Fibroblast of pulmonary artery (primary cell): ENCODE results near the gene IL36G.

Experiments
- DNase-seq: peaks from one replicate; pipeline ENCODE4 v3.0.0-alpha.2; 2010; ENCODE audit warnings: low read depth
- H3K4me3 ChIP-seq: replicated peaks from 2 replicates; pipeline ENCODE4 v1.5.1; 2011; ENCODE audit warnings: low read depth, mild to moderate bottlenecking, control low read depth, low read length, moderate library complexity
- CTCF ChIP-seq: IDR thresholded peaks from 2 replicates; pipeline ENCODE4 v1.5.1; 2011; ENCODE audit warnings: mild to moderate bottlenecking, control low read depth, low read length, inconsistent platforms; ENCODE audit errors: missing control alignments

The IL36G gene

GRCh38 chr2:113005030-113005509 is 27.3 kb downstream of the IL36G start, which contains the start of gene IL36A:
Gene IL36A (plus strand): TSS chr2:113005459. CDS start chr2:113005872, 413 bp downstream.
- no peak within 1 kb of the TSS for H3K4me3 ChIP-seq
- DNase-seq, result no peak
- TF ChIP-seq CTCF, result no peak

GRCh38 chr2:113007250-113007649 is 29.4 kb downstream of the IL36G start:
- TF ChIP-seq CTCF, result no peak
- no peak for DNase-seq
- no peak overlapping the region for H3K4me3 ChIP-seq

GRCh38 chr2:113009622-113010021 is 31.8 kb downstream of the IL36G start:
- DNase-seq, result no peak
- no peak overlapping the region for H3K4me3 ChIP-seq
- no peak for TF ChIP-seq CTCF

- no peak for DNase-seq
Measured at GRCh38 chr2:113010088-113010487, 32.3 kb downstream of the IL36G start.

GRCh38 chr2:113011108-113011507 is 33.3 kb downstream of the IL36G start:
- no peak overlapping the region for H3K4me3 ChIP-seq
- no peak for TF ChIP-seq CTCF
- DNase-seq, result no peak

More at GRCh38 chr2:113010088-113010487, 32.3 kb downstream of the IL36G start:
- TF ChIP-seq CTCF, result no peak
- H3K4me3 ChIP-seq, result no peak overlapping the region

- no peak for TF ChIP-seq CTCF
- DNase-seq, result peak; percentile 18
- H3K4me3 ChIP-seq, result no peak overlapping the region
Measured at GRCh38 chr2:113012436-113013335, 34.9 kb downstream of the IL36G start.
